Fibroblast of skin of scalp (primary cell): ENCODE data around the gene DYNLT2.
"Not testable (repeated sequence)": the region's sequence is repeated elsewhere in the genome, so short reads cannot be mapped to it uniquely, and the experiment has no call there.

Experiments
- DNase-seq: peaks from one replicate; pipeline ENCODE4 v3.0.0-alpha.2; 2013

DYNLT2 gene

DNA sequence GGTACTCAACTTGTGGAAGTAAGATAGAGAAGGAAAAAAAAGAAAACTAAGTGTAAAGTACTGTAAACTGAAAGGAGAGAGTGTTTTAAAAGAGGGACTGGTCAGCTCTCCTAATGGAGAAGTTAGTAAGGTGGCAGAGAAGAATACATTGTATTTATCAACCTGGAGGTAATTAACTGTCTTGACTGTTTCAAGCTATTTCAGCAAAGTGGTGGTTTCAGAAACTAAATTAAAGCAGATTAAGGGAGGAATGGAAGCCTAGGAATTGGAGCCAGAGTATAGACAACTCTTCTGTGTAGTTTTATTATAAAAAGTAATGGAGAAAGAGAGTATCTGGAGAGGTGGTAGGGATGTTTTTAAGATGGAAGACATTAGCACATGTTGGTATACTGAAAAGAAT is 24.4 kb downstream of the DYNLT2 start:
- no peak for DNase-seq

DNA sequence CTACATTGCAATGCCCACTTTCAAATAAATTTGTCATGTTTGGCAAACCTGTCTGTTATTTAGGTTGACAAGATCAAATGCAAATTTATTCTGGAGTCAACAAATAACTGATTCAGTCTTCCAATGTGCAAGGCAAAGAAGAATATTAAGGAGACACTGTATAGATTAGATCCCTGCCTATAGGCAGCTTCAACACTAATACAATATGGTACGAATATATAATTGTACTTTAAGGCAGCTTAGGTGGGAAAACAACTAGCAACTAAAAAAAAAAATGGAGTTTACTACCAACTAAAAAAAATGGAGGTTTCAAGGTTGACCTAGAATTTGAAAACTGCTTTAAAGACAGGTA is 25.3 kb downstream of the DYNLT2 start:
- DNase-seq, result no peak

DNA sequence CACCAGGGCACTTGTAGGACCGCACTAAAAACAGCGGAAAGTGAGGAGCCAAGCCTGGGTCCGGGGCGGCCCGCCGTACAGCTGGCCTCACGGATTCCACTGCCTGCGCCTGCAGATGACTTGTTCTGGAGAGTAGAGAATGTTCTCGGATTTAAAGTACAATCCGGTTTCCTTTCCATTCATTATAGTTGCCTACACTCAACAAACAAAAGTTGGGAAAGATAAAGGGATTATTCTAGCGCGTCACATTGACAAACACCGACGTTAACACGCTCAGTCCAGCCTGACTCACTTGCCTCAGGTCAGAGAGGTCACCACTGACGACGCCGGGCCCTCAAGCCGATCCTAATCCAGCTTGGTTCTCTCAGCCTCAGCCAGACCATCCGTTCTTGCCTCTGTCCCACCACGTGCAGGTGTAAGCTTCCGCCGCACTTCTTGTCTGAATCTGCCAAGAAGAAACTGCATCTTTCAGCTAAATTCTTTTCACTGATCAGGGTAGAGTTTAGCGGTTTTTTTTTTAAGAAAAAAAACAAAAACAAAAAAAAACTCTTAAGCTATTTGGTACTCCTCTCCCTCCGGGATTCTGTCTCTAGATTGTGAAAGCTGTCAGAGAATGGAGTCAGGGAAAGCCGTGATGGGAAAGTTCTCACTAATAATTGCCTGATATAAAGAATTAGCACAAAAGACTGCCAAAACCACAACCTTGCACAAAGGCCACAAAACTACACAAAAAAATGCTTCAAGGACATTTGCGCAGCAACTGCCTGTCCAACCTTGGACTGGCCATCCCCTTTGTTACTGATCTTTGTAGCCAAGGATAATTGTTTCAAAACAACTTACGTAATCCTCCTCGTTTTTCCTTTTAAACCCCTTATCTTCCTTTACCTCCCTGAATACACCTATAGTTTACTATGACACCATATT is 26.0 kb downstream of the DYNLT2 start:
- peak; percentile 15 for DNase-seq

DNA sequence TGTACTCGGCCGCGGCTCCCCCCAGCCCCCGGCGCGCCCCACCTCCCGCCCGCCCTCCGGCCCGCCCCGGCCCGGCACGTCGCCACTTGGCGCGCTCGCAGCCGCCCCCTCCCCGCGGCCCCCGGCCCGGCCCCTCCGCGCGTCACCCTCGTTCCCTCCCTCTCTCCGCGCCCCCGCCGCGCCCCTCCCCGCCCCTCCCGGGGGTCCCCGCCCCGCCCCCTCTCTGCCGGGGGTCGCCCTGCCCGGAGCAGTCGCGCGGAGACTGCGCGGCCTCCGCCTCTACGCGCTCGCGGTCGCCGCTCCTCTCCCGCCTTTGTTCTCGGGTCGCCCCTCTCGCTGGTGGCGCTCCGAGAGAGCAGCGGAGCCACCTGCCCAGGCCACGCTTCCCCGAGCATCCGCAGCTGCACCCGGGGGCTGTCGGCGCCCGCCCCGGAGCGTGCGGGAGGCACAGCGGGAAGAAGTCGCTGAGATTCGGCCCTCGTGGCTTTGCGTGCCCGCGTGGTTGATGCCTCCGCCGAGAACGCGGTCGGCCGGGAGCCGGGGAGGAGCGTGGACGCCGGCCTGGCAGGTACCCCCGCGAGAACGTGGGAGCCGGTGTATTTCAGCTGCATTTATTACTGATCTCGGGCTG is 26.8 kb downstream of the DYNLT2 start, which contains the start of gene PHF10:
TSS of gene PHF10 (minus strand) at position 7 of the 631 bp plus-strand sequence. CDS start 569 bp downstream, outside the sequence.
- peak; percentile 45 for DNase-seq

DNA sequence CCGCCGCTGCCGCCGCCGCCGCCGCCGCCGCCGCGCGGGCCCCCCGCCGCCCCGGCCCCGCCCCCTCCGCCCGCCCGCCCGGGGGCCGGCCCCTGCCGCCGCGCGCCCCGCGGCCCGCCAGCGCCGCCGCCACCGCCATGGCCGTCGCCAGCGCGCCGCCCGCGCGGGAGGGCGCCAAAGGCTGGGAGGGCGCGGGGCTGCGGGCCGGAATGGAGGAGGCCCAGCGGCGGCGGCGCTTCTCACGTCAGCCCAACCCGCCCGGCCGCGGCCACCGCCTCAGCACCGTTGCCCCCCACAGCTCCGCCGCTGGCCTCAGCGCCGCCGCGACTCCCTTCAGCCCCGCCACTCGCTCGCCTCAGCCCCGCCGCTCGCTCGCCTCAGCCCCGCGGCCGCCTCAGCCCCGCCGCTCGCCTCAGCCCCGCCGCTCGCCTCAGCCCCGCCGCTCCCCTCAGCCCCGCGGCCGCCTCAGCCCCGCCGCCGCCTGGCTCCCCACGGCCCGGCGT is 27.3 kb downstream of the DYNLT2 start:
- peak; percentile 43 for DNase-seq

DNA sequence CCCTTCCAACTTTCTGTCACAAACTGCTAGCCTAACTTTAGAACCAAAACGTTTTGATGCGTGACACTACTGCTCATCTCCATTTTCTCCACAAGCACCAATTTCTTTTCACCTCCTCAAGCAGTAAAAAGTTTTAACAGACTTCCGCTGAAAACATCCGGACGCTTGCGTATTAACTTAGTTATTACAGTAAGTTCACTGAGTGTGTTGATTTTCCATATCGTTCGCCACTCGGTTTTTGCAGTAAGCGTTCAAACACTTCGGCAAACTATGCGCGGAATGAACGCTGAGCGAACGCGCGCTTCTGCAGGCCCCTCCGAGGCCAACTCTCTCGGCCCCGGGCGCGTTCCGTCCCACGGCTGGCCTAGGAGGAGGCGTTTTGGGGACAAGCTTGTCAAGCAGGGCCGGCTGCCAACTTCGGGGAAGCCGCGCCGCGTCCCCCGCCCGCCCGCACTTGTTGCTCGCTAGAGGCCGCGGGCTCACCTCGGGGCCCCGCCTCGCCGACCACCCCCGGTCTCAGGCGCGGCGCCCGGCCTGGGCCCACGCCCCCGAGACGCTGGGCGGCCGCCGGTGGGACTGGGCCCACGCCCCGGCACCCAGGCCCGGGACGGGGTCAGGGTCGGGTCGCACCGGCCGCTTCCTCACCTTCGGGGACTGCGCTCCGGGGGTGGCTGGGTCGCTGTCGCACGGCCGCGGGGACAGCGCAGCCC is 28.0 kb downstream of the DYNLT2 start:
- peak; percentile 71 for DNase-seq

DNA sequence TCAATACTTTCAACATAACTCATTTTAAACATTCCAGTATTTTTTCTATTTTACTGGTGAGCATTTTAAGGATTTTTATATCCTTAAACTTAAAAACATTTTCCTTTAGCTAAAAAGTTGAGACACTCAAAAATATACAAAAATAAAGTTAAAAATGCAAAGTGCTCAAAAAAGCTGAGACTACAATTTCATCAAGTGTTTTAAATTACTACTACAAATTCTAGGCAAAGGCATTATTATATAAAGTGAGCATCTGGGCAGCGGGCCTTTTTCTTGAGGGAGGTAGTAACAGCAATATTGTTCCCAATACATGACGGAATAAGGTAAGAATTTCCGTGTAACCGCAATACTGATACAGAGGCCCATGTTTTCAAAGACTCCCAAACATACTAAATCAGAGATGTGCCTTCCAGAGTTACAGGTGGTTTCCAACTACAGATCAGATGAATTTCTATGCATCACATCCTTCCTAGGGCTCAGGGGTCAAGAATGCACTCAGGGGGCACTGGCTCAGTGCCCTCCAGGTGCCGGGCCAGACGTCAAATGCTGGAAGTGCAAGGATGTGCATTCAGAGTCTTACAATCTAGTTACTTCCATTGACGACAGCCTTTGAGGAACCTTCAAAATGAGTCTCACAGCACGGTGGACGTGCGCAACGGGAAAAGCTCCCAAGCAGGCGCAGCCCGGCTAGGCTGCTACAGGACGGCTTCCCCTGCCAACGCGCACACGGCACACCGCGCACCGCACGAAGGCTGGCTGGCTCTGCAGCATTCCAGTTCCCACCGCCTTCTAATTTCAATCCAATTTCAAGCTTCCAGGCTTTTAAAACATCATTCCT is 28.8 kb downstream of the DYNLT2 start:
- DNase-seq, result peak; percentile 22

DNA sequence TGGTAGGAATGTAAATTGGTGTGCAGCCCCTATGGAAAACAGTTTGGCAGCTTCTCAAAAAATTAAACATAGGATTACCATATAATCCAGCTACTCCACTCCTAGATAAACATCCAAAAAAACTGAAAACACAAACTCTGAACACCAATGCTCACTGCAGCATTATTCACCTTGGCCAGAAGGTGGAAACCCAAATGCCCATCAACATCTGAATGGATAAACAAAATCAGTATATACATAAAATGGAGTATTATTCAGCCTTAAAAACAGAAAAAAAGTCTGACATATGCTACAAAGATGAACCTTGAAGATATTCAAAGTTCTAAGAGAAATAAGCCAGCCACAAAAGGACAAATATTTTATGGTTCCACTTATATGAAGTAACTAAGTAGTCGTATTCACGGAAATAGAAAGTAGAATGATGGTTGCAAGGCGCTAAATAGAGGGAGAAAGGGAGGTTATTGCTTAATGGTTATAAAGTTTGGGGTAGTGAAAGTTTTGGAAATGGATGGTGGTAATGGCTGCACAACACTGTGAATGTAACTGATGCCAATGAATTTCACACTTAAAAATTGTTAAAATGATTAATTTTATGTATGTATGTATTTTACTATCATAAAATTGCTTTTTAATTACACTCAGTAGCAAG is 31.0 kb downstream of the DYNLT2 start:
- DNase-seq, result no peak

DNA sequence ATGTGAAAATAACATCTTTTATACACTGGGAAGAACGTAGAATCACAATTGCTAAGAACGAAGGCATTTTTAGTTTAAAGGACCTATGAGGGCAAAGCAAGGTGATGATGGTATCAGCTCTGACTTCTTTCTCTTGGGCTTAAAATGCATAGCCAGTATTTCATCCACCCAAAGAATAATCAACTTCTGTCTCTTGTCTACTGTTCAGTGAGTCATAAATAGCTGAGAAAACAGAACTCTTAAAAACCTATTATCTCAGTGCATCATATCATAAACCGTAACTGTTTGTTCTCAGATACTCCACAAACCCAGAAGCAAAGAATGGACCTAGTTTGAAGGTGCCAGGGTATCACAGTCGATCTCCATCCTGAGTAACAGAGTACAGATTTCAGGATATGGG is 32.3 kb downstream of the DYNLT2 start:
- DNase-seq, result no peak

DNA sequence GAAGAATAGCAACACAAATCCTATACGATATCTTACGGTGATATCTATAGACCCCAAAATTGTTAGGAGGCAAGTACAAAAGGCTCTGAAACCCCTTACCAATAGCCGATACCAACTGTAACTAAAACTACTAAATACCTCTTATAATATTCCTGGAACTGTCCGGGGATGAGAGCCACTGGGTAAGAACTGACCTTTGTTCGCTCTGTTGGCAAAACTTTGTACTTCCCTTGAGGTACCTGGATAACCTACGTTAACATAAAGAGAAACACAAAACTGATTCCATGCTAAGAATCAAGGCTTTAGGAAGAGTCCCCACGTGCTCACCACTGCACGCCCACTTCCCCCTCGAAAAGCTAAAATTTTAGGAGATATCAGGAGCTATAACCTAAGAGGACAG is 36.8 kb downstream of the DYNLT2 start:
- DNase-seq, result no peak

DNA sequence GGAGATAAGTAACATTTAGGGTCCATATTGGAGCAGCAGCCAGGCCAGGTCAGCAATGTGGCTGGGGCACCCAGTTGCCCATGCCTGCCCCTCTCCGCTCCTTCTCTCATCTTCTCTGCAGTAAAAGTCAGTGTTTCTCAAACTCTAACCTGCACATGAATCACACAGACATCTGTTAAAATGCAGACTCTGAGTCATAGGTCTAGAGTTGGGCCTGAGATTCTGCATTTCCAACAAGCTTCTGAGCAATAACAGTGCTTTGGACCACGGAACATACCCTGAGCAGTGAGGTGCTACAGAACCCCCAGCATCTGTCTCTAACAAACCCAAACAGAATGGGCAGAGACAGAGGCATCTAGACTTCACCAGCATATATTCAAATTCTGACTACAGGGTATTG is 37.2 kb downstream of the DYNLT2 start:
- no peak for DNase-seq

DNA sequence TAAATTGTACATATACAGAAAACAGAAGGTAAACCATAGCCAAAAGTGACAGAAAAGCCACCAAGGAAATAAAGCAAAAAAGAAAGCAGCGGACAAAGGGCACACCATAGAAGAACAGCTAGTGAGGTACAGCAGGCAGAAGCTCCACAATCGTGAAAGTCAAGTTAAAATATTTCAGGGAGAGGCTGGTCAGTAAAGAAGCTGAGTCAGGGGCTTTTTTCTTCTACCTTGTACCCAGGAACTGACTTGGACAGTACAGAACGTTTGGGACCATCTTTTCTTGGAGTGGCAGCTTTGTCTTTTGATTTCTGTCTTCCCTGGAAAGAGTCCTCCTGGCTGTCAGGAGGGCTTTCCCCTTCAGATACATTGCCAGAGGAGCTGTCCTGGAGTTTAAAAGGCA is 41.4 kb downstream of the DYNLT2 start:
- no peak for DNase-seq

DNA sequence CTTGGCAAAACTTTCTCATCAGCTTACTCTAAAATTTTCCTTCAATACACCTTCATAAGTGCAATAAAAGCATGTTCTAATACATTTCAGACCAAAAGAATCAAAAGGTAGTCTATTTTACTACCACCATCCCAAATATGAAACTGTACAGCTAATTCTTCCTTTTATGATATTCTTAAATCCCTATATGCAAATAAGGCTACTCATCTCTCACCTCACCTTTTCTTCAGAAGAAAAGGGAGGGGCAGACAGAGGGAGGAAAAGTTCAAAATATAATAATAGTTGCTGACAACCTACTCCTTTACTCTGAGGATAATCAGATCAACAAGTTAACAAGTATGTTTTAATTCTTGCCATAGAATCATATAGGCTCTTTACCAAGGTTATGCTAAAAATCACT is 42.1 kb downstream of the DYNLT2 start:
- no peak for DNase-seq

DNA sequence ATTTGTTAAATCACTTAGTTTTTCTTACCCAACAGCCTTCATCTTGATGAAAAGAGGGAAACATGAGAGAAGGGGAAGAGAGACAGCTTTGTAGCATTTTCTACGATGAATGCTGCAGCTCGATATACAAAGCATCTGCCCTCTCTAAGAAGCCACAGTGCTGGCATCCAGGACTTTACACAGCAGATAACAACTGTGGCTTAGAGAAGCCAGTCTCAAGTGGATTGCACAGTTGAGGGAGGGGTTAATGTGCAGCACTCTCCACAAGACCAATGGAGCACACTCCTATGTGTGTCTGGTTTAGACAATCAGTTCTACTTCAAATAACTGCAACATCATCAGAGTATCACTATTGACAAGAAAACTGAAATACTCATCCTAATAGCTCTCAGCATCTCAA is 43.6 kb downstream of the DYNLT2 start:
- no peak for DNase-seq

DNA sequence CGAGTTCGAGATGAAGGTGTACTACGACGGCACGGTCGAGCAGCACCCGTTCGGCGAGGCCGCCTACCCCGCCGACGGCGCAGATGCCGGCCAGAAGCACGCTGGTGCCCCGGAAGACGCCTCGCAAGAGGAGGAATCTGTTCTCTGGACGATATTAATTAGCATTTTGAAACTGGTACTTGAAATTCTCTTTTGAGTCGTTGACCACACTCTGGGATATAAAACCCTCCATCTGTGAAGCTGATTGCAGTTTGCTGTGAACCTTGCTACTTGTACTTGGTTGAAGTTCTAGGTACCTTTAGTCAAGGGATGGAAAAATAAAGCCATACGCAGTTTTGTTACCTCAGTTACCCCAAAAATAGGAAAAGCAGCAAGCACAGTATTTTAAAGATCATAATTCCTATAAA is 48.5 kb downstream of the DYNLT2 start:
- no peak for DNase-seq

DNA sequence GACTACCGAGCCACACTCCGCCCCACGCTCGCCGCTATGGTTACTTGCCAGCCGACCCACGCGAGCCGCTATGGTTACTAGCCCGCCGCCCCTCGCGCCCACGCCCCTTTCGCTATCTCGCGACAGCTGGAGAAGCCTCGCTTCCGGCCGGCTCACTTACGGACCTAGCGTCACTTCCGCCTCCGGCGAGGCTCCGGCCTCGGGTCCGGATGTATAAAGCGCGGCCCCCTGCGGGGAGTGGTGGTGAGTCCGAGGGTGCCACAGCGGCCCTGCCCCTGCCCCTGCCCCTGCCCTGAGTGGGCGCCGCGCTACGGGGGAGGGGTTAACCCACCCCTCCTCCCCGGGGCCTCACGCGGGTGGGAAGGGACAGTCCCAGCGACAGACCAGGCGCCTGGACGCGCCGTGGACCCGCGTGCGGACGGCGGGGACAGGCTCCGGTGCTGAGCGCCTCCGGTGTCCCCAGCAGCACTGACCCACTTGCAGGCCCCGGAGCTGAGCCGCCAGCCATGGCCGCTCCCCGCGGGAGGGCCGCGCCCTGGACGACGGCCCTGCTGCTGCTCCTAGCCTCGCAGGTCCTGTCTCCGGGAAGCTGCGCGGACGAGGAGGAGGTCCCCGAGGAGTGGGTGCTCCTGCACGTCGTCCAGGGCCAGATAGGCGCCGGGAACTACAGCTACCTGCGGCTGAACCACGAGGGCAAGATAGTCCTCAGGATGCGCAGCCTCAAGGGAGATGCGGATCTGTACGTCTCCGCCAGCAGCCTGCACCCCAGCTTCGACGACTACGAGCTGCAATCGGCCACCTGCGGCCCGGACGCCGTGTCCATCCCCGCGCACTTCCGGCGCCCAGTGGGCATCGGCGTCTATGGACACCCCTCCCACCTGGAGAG is 49.2 kb downstream of the DYNLT2 start, which contains the start of the genes C6orf120 and WDR27:
TSS of gene C6orf120 (plus strand) at position 173 of the 886 bp plus-strand sequence. CDS start at position 507, 334 bp downstream.
TSS of gene WDR27 (minus strand) at position 76 of the 886 bp plus-strand sequence. CDS start 13,024 bp downstream, outside the sequence.
- peak; percentile 96 for DNase-seq

DNA sequence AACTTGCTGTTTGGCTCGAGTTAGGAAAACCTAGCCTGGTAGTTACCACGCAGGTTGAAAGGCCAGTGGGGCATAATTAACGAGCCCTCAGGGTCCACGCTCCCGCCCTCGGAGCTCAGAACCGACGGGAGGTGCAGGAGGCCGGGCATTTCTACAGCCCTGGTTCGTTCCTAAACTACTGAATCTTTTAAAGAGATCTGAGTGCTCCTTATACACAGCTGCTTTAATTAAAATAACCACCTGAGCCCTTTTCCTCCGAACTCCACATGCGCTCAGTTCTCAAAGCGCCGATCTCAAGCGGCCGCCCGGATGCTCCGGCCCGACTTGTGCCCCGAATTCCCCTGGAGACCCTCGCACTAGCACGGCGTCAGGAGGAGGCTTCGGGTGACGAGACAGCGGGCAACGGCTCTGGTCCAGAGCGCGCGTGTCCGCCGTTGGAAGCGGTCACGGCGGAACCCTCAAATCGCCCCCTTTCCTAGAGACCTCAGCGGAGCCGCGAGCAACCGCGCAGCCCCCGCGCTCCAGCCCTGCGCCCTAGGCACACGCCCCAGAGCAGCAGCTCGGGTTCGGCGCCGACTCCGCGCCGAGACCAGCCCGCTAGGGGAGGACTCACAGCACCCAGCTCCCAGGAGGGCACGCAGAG is 49.9 kb downstream of the DYNLT2 start:
- DNase-seq, result no peak

DNA sequence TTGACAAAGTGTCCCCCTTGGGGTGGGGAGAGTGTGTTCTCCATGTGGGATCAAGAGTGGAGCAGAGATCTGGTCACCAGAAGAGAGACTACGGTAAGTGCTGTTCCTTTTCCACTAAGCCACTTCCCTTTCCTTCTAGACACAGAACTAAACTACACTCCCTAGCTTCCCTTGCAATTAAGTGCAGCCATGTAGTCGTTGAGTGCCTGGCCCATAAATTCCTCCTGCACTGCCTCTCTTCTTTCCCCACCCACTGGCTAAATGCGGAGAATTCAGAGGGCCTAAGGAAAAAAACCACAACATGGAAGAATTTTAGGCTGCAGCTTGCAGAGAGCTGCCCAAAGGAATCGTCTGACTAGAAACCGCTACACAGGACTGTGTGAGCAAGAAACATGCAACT is 51.1 kb downstream of the DYNLT2 start:
- DNase-seq, result peak; percentile 51

DNA sequence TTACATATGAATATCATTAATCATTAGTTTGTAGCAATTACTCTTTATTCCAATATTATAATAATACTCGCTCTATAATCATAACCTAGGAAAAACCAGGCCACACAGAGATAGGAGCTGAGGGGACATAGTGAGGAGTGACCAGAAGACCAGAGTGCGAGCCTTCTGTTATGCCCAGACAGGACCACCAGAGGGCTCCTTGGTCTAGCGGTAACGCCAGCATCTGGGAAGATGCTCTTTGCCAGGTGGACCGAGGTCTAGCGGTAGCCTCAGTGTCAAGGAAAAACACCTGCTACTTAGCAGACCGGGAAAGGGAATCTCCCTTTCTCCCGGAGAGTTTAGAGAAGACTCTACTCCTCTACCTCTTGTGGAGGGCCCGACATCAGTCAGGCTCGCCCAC is 54.3 kb downstream of the DYNLT2 start:
- DNase-seq, result not testable (repeated sequence)

DNA sequence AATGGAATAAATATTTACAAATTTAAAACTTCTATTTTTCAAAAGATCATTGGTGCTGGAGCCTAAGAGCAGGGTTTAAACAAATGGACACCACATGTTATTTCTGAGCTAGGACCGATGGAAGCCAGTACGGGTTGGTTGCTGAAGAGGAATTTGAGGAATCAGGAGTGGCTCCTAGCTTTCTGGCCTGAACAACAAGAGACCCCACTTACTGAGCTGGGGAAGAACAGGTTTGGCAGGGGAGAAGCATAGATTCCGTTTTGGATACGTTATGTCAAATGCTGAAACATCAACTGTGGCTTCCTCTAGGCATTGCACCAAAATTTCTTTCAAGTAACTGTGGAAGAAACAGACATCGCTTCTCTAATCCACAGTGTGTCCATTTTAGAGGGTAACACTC is 56.2 kb downstream of the DYNLT2 start:
- no peak for DNase-seq
